Sigmoid colon (tissue), 7 donors: ENCODE data around the gene LRCH1. TPM values are rescaled to one million over a fixed set of nuclear protein-coding genes. Genes with fewer than 3 reads are reported as not detected.

ENCODE experiments used
- DNase-seq: peaks from one replicate; pipeline ENCODE4 v3.0.0-alpha.2; 2019
- H3K27ac ChIP-seq, 4 donors: fragments of 200-600 bp; sonication (generic); one replicate each; pipeline ENCODE4 v1.5.1; 2016 to 2019; ENCODE audit warnings: mild to moderate bottlenecking in 1 of 4
- H3K27me3 ChIP-seq, 3 donors: fragments of 200-600 bp; sonication (generic); one replicate each; pipeline ENCODE4 v1.5.1; 2019; ENCODE audit warnings: mild to moderate bottlenecking in 1 of 3
- H3K36me3 ChIP-seq, 4 donors: fragments of 200-600 bp; sonication (generic); one replicate each; pipeline ENCODE4 v1.5.1; 2016 to 2019
- H3K4me1 ChIP-seq, 4 donors: fragments of 200-600 bp; sonication (generic); one replicate each; pipeline ENCODE4 v1.5.1; 2017 to 2019
- H3K4me3 ChIP-seq, 4 donors: fragments of 200-600 bp; sonication (generic); one replicate each; pipeline ENCODE4 v1.5.1; 2017 to 2019; ENCODE audit warnings: mild to moderate bottlenecking in 2 of 4, moderate library complexity in 1 of 4
- H3K9me3 ChIP-seq, 4 donors: fragments of 200-600 bp in 3 of 4; sonication (generic) in 3 of 4; one replicate each; pipeline versions ENCODE4 v1.5.1 to v1.6.1; 2013 to 2019
- EP300 ChIP-seq, 4 donors: sonication (generic); formaldehyde crosslinking; IDR thresholded peaks; one replicate each; pipeline ENCODE4 v1.6.1; 2017; ENCODE audit warnings: antibody characterized with exemption in 4 of 4
- POLR2A ChIP-seq, 2 donors: fragments of 450-650 bp; IDR thresholded peaks; one replicate each; pipeline ENCODE4 v1.6.1; 2016; ENCODE audit warnings: antibody characterized with exemption in 2 of 2, mild to moderate bottlenecking in 2 of 2, moderate library complexity in 2 of 2
- POLR2AphosphoS5 ChIP-seq, 4 donors: sonication (generic); formaldehyde crosslinking; IDR thresholded peaks; one replicate each; pipeline ENCODE4 v1.6.1; 2017; ENCODE audit warnings: antibody characterized with exemption in 4 of 4
- WGBS, 2 donors: extraction: QIAGEN DNeasy Blood & Tissue Kit; methylation state at CpG; one replicate each; pipeline ENCODE4 v1.1.7; 2013; 5-methylcytosine and 5-hydroxymethylcytosine counted together
- intact Hi-C: fragments of 100-400 bp; cut with DNase I; formaldehyde crosslinking; loops from one replicate; pipeline ENCODE4 v1.15.1; 2023
- polyA plus RNA-seq, 3 donors: library from polyadenylated mRNA; stranded (reverse); fragments of 200-250 nt; gene quantifications; one replicate each; pipeline ENCODE4 v1.2.3, GENCODE V29; 2013
- total RNA-seq, 4 donors: library from RNA; depleted of rRNA; stranded (reverse); fragments of >200 nt; gene quantifications; one replicate each; pipeline ENCODE4 v1.1.0, GENCODE V29; 2016
- TF ChIP-seq, protein P1 (sequence below), 4 experiments: fragments of 450-650 bp in 3 of 4; fragments of 200-600 bp in 1 of 4; IDR thresholded peaks; one replicate each; pipeline ENCODE4 v1.5.1; 2016 to 2019; ENCODE audit warnings: antibody characterized with exemption in 4 of 4, mild to moderate bottlenecking in 3 of 4, moderate library complexity in 2 of 4
- donor health status: healthy with polysubstance abuse.
- donor health status: Bipolar disorder and iron deficiency.
- donor health status: healthy.

The LRCH1 gene
- total and polyA plus RNA-seq, 7 donors = 4.2 to 54.0 (median 32.4) TPM

DNA sequence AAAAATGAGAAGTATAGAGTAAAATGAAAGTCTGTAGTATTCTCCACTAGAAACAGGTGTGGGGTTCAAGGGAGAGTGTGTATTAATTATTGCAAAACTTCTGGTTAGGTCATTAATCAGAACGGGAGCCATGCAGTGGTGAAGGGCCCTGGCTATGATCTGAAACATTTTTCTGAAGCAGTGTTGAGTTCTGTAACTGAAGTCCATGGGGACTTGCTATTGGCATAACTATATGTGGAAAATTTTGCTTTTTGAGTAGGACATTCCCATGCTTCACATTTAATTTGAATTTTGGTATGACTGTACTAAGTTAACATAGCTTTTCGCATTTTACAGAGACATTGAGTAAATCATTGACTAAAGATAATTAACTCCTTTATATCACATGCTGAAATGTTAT lies 67.5 kb downstream of the LRCH1 start:
- Histone ChIP-seq H3K27ac (no peak overlapping the region), H3K4me3 (no peak overlapping the region), H3K36me3 (no peaks in the 10 kb centered on the region), H3K9me3 (no peaks in the 10 kb centered on the region), H3K27me3 (no peaks in the 10 kb centered on the region), H3K4me1 (peaks cover 0 to 86% (median 68%) of the 10 kb centered on the region in 4 donors)
- no peak for TF ChIP-seq POLR2AphosphoS5 (IDR thresholded peaks at IDR 0.05)
- TF ChIP-seq, protein P1, sequence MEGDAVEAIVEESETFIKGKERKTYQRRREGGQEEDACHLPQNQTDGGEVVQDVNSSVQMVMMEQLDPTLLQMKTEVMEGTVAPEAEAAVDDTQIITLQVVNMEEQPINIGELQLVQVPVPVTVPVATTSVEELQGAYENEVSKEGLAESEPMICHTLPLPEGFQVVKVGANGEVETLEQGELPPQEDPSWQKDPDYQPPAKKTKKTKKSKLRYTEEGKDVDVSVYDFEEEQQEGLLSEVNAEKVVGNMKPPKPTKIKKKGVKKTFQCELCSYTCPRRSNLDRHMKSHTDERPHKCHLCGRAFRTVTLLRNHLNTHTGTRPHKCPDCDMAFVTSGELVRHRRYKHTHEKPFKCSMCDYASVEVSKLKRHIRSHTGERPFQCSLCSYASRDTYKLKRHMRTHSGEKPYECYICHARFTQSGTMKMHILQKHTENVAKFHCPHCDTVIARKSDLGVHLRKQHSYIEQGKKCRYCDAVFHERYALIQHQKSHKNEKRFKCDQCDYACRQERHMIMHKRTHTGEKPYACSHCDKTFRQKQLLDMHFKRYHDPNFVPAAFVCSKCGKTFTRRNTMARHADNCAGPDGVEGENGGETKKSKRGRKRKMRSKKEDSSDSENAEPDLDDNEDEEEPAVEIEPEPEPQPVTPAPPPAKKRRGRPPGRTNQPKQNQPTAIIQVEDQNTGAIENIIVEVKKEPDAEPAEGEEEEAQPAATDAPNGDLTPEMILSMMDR (IDR thresholded peaks at IDR 0.05) = no peak
- no peak for TF ChIP-seq POLR2A (IDR thresholded peaks at IDR 0.05)
- TF ChIP-seq EP300 (IDR thresholded peaks at IDR 0.05) = no peak
- DNase-seq = no peak
- intact Hi-C loops = loop anchor here (5.0 kb wide), 1 partner anchor 37 kb away; no protein-coding TSS in a partner anchor
- 29 to 58% methylated on average over 2 of the region's 2 CpGs for WGBS, 2 donors

DNA sequence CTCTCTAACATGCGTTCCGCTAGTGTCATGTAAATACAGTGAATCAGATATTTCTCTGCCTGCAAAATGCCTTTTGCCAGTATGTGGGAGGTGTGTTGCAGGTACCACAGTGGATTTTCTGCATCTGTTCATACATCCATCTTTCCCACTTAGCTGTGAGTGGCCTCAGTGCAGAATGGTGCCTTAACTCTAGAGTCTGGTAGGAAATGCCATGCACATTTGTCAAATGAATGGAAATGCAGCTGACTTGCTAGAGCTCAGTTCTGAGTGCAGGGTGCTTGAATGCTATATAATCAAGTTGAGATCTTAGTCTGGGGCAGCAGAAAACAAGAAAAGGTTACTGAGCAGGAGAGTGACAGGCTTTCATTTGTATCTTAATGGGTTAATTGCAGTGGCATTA lies 68.2 kb downstream of the LRCH1 start:
- Histone ChIP-seq H3K27ac (peak overlapping the region in 3 of 4 donors; percentile 73 to 80 (median 76)), H3K27me3 (no peaks in the 10 kb centered on the region), H3K9me3 (no peaks in the 10 kb centered on the region), H3K36me3 (no peaks in the 10 kb centered on the region), H3K4me1 (peaks cover 0 to 79% (median 62%) of the 10 kb centered on the region in 4 donors), H3K4me3 (no peak overlapping the region)
- no peak for TF ChIP-seq EP300 (IDR thresholded peaks at IDR 0.05)
- TF ChIP-seq POLR2AphosphoS5 (IDR thresholded peaks at IDR 0.05) = no peak
- TF ChIP-seq POLR2A (IDR thresholded peaks at IDR 0.05) = no peak
- TF ChIP-seq, protein P1 (IDR thresholded peaks at IDR 0.05) = no peak
- DNase-seq = no peak
- intact Hi-C loops = loop anchor here (5.0 kb wide), 1 partner anchor 36 kb away; no protein-coding TSS in a partner anchor
- 94 to 95% methylated on average over 2 of the region's 2 CpGs for WGBS, 2 donors

DNA sequence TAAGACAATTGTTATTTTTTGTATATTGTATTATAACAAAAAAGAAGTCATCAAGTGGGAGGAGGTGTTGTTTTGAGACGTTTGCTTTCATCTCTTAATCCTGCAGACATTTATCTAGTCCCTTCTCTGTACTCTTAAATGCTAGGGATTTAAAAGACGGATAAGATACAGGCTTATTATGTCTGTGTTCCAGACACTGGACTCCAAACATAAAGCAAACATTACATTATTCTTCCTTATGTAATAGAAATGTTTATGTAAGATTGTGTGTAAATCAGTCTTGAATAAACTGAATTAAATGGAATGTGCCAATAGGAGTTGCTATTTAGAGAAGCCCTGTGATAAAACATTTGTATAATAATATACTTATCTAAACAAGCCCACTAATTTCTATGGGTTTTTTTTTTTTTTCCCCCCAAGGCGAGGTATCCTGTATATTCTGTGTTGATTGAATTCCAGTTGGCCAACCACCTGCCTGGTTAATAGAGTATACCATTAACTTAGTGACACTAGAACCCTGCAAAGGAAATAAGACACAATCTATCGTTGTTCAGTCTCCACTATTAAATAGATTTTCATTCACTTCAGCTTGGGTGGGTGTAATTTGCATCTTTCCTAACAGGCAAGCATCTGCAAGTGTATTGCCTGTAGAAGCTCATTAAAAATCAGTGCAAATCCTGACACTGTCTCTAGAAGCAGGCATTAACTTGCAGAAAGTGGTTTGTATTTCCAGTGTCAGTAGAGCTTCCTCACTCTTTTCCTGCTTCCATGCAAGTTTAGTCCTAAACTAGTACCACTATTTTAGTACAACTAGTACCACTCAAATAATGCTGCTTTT lies 69.0 kb downstream of the LRCH1 start:
- Histone ChIP-seq H3K9me3 (no peaks in the 10 kb centered on the region), H3K27me3 (no peaks in the 10 kb centered on the region), H3K36me3 (no peaks in the 10 kb centered on the region), H3K4me1 (peaks cover 0 to 75% (median 58%) of the 10 kb centered on the region in 4 donors), H3K27ac (peak overlapping the region; percentile 73 to 80 (median 76)), H3K4me3 (peak overlapping the region in 1 of 4 donors; percentile 10)
- no peak for TF ChIP-seq POLR2AphosphoS5 (IDR thresholded peaks at IDR 0.05)
- TF ChIP-seq EP300 (IDR thresholded peaks at IDR 0.05) = no peak
- TF ChIP-seq, protein P1 (IDR thresholded peaks at IDR 0.05) = no peak
- no peak for TF ChIP-seq POLR2A (IDR thresholded peaks at IDR 0.05)
- intact Hi-C loops = loop anchor here (5.0 kb wide), 1 partner anchor 35 kb away; no protein-coding TSS in a partner anchor
- WGBS, 2 donors = 16 to 46% methylated on average over 4 of the region's 4 CpGs
- no peak for DNase-seq

DNA sequence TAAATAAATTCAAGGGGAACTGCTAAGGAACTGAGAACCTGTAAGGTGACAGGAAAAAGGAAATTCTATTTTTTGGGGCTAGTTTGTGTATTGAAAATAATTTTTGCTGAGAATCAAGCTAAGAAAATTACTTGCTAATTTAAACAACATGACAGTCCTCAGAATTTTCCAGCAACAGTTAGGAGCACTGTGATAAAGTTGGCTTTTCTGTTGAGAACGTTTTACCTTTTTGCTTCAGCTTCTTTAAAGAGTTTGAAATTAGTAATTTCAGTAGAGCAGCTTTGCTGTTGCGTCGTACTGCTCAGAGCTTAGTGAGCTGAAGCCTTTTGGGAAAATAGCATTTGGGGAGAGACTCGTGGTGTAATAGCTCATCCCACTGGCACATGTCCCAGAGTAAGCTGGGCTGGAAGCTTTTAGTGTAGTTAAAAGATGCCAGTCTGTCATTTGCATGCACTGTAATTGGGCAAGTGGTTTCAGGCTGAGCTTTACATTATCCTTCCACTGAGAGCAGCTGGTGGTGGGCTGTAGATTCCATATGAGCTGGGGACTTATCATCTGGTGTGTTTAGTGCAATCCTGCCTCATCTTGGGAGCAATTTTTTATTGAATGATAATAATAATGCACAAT lies 69.8 kb downstream of the LRCH1 start:
- WGBS, 2 donors = 37 to 53% methylated on average over 4 of the region's 4 CpGs
- no peaks in the 10 kb centered on the region for H3K27me3 ChIP-seq
- intact Hi-C loops = loop anchor here (5.0 kb wide), 1 partner anchor 35 kb away; no protein-coding TSS in a partner anchor
- DNase-seq = peak; percentile 91
- H3K4me3 ChIP-seq = peak overlapping the region in 1 of 4 donors; percentile 10
- no peaks in the 10 kb centered on the region for H3K9me3 ChIP-seq
- no peaks in the 10 kb centered on the region for H3K36me3 ChIP-seq
- peak overlapping the region; percentile 73 to 80 (median 76) for H3K27ac ChIP-seq
- TF ChIP-seq EP300 (IDR thresholded peaks at IDR 0.05) = peak in 1 of 4 donors; percentile 12
- TF ChIP-seq, protein P1 (IDR thresholded peaks at IDR 0.05) = no peak
- TF ChIP-seq POLR2A (IDR thresholded peaks at IDR 0.05) = no peak
- TF ChIP-seq POLR2AphosphoS5 (IDR thresholded peaks at IDR 0.05) = peak; percentile 40 to 80 (median 74)
- H3K4me1 ChIP-seq = peaks cover 0 to 75% (median 57%) of the 10 kb centered on the region in 4 donors
